Ishikawa (cell line): ENCODE results near the gene FOS.

ENCODE experiments used
- EP300 ChIP-seq: IDR thresholded peaks from 2 replicates; pipeline ENCODE4 v1.6.1; 2012; ENCODE audit warnings: borderline replicate concordance
- TCF12 ChIP-seq: IDR thresholded peaks from 2 replicates; pipeline ENCODE4 v1.6.1; 2012; ENCODE audit warnings: low read depth
- TEAD4 ChIP-seq: IDR thresholded peaks from 2 replicates; pipeline ENCODE4 v1.6.1; 2012
- TF ChIP-seq, protein P1 (sequence below): IDR thresholded peaks from 2 replicates; pipeline ENCODE4 v1.6.1; 2012; ENCODE audit warnings: low read depth, mild to moderate bottlenecking
- TF ChIP-seq, protein P2 (sequence below): IDR thresholded peaks from 2 replicates; pipeline ENCODE4 v1.6.1; 2012
- TF ChIP-seq, protein P3 (sequence below): IDR thresholded peaks from 2 replicates; pipeline ENCODE4 v1.6.1; 2012

DNA sequence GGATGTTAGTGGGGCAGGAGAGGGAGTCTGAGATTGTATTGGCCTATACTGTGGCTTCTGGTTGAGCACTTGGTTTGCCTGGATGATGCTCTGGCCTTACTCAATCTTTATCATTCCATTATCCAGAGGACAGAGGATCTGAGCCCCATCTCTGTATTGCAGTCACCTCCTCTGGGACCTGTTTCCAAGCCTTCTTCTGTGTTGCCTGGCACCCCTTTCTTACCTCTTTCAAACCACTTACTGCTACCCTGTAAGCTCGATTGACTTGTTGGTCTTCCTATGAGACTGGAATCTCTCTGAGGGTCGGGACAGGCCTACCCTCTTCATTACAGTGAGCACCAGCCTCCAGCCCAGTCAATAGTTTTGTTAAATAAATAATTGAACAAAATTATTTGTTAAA is 3.0 kb upstream of the FOS start:
- TF ChIP-seq, protein P1, sequence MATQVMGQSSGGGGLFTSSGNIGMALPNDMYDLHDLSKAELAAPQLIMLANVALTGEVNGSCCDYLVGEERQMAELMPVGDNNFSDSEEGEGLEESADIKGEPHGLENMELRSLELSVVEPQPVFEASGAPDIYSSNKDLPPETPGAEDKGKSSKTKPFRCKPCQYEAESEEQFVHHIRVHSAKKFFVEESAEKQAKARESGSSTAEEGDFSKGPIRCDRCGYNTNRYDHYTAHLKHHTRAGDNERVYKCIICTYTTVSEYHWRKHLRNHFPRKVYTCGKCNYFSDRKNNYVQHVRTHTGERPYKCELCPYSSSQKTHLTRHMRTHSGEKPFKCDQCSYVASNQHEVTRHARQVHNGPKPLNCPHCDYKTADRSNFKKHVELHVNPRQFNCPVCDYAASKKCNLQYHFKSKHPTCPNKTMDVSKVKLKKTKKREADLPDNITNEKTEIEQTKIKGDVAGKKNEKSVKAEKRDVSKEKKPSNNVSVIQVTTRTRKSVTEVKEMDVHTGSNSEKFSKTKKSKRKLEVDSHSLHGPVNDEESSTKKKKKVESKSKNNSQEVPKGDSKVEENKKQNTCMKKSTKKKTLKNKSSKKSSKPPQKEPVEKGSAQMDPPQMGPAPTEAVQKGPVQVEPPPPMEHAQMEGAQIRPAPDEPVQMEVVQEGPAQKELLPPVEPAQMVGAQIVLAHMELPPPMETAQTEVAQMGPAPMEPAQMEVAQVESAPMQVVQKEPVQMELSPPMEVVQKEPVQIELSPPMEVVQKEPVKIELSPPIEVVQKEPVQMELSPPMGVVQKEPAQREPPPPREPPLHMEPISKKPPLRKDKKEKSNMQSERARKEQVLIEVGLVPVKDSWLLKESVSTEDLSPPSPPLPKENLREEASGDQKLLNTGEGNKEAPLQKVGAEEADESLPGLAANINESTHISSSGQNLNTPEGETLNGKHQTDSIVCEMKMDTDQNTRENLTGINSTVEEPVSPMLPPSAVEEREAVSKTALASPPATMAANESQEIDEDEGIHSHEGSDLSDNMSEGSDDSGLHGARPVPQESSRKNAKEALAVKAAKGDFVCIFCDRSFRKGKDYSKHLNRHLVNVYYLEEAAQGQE = no peak
- no peak for TF ChIP-seq TEAD4
- TF ChIP-seq, protein P2, sequence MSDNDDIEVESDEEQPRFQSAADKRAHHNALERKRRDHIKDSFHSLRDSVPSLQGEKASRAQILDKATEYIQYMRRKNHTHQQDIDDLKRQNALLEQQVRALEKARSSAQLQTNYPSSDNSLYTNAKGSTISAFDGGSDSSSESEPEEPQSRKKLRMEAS = no peak
- no peak for TF ChIP-seq EP300
- TF ChIP-seq TCF12 = no peak
- TF ChIP-seq, protein P3, sequence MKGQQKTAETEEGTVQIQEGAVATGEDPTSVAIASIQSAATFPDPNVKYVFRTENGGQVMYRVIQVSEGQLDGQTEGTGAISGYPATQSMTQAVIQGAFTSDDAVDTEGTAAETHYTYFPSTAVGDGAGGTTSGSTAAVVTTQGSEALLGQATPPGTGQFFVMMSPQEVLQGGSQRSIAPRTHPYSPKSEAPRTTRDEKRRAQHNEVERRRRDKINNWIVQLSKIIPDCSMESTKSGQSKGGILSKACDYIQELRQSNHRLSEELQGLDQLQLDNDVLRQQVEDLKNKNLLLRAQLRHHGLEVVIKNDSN = no peak
